HG03521 (cell line): ENCODE measurements around the gene ARID1A.
"Not testable (repeated sequence)": the region's sequence is repeated elsewhere in the genome, so short reads cannot be mapped to it uniquely, and the experiment has no call there.

ENCODE experiments used
- ATAC-seq: cut with Tn5 transposase; IDR thresholded peaks from one replicate; pipeline ENCODE4 v1.9.1; 2021; ENCODE audit warnings: mild to moderate bottlenecking, moderate library complexity; ENCODE audit not compliant: unreplicated experiment

Gene ARID1A

GRCh38 chr1:26697978-26698849 lies 2.4 kb downstream of the ARID1A start:
- ATAC-seq, result no peak

GRCh38 chr1:26700711-26701110 lies 4.9 kb downstream of the ARID1A start:
- ATAC-seq, result no peak

GRCh38 chr1:26701266-26701994 lies 5.6 kb downstream of the ARID1A start:
- ATAC-seq, result no peak

- ATAC-seq, result no peak
Observed at GRCh38 chr1:26701995-26702679, 6.3 kb downstream of the ARID1A start.

GRCh38 chr1:26702680-26703038 lies 6.8 kb downstream of the ARID1A start:
- ATAC-seq, result no peak

GRCh38 chr1:26703478-26703877 lies 7.7 kb downstream of the ARID1A start:
- no peak for ATAC-seq

- ATAC-seq, result no peak
Observed at GRCh38 chr1:26704629-26705028, 8.8 kb downstream of the ARID1A start.

- ATAC-seq, result not testable (repeated sequence)
Observed at GRCh38 chr1:26705227-26705626, 9.4 kb downstream of the ARID1A start.

- ATAC-seq, result no peak
Observed at GRCh38 chr1:26705788-26706311, 10.0 kb downstream of the ARID1A start.

GRCh38 chr1:26706315-26706714 lies 10.5 kb downstream of the ARID1A start:
- no peak for ATAC-seq

- ATAC-seq, result no peak
Observed at GRCh38 chr1:26710811-26711210, 15.0 kb downstream of the ARID1A start.

GRCh38 chr1:26711777-26712176 lies 16.0 kb downstream of the ARID1A start:
- no peak for ATAC-seq

GRCh38 chr1:26717017-26717491 lies 21.2 kb downstream of the ARID1A start:
- no peak for ATAC-seq

- ATAC-seq, result no peak
Observed at GRCh38 chr1:26719205-26719604, 23.4 kb downstream of the ARID1A start.

GRCh38 chr1:26721669-26722355 lies 26.0 kb downstream of the ARID1A start:
- no peak for ATAC-seq

- ATAC-seq, result no peak
Observed at GRCh38 chr1:26723013-26723991, 27.5 kb downstream of the ARID1A start.

GRCh38 chr1:26724118-26724517 lies 28.3 kb downstream of the ARID1A start:
- ATAC-seq, result no peak

- ATAC-seq, result no peak
Observed at GRCh38 chr1:26724926-26725325, 29.1 kb downstream of the ARID1A start.

GRCh38 chr1:26725904-26726303 lies 30.1 kb downstream of the ARID1A start:
- not testable (repeated sequence) for ATAC-seq
